H1 (cell line): Measurements from ENCODE around the gene CD28.

Experiments
- KDM1A ChIP-seq: fragments of 200-600, 300-600 bp; sonication (generic); IDR thresholded peaks from 2 replicates; pipeline ENCODE4 v1.7.1; 2016; ENCODE audit warnings: mild to moderate bottlenecking, low read length, borderline replicate concordance
- POLR2A ChIP-seq, 2 experiments: IDR thresholded peaks; 1 replicate in 1 of 2; 2 replicates in 1 of 2; pipeline ENCODE4 v1.6.1; 2011; ENCODE audit warnings: low read depth in 2 of 2, low read length in 2 of 2, mild to moderate bottlenecking in 2 of 2; ENCODE audit errors: control extremely low read depth in 1 of 2
- RFX5 ChIP-seq: IDR thresholded peaks from 2 replicates; pipeline ENCODE4 v1.6.1; 2011; ENCODE audit warnings: low read depth, low read length, improper control_type of control experiment, borderline replicate concordance
- SIN3A ChIP-seq, 2 experiments: IDR thresholded peaks in 1 of 2; conservative IDR thresholded peaks in 1 of 2; 2 replicates each; pipeline ENCODE4 v1.6.1; 2011 to 2012; ENCODE audit warnings: low read length in 2 of 2, improper control_type of control experiment in 1 of 2, low read depth in 1 of 2, mild to moderate bottlenecking in 1 of 2
- SP4 ChIP-seq: IDR thresholded peaks from 2 replicates; pipeline ENCODE4 v1.6.1; 2012; ENCODE audit warnings: low read length, inconsistent platforms
- TF ChIP-seq, protein P1 (sequence below): IDR thresholded peaks from 2 replicates; pipeline ENCODE4 v1.6.1; 2011; ENCODE audit warnings: low read depth, mild to moderate bottlenecking, low read length; ENCODE audit not compliant: insufficient read depth

DNA sequence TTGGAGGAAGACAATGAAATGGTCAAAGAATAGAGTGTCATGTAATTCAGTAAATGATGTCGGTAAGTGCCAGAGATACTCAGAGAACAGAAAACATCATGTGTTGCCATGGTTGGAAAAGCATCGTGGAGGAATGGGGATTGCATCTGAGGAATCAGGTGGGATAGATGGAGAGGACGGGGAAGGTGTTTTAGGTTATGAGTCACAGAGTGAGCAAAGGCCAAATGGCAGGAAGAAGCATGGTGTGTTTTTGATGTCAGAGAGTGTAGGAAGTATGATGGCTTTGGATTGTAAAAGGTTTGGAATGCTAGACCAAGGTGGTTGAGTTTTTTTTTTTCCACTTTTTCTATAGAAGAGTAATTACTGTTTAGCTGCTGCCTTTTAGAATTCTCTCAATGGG lies 27.5 kb upstream of the CD28 start:
- TF ChIP-seq SIN3A (conservative IDR thresholded peaks at IDR 0.05 in 1 of 2, IDR thresholded peaks at IDR 0.05 in 1 of 2; ENCODE audit: low read depth in 1 of 2, low read length in 2 of 2) (no peak), KDM1A (no peak), RFX5 (no peak), SP4 (no peak), POLR2A (IDR thresholded peaks at IDR 0.05; ENCODE audit: control extremely low read depth in 1 of 2, low read depth in 2 of 2, low read length in 2 of 2) (no peak)
- TF ChIP-seq, protein P1, sequence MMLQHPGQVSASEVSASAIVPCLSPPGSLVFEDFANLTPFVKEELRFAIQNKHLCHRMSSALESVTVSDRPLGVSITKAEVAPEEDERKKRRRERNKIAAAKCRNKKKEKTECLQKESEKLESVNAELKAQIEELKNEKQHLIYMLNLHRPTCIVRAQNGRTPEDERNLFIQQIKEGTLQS = no peak
